K562 (cell line): ENCODE data around the gene ITPR2. TPM values are rescaled to one million over a fixed set of nuclear protein-coding genes. Genes with fewer than 3 reads are reported as not detected.

Experiments
- ARNT ChIP-seq, 2 experiments: fragments of 450-650 bp; IDR thresholded peaks; 2 replicates each; pipeline ENCODE4 v1.6.1; 2016; ENCODE audit warnings: mild to moderate bottlenecking in 1 of 2
- C11orf30 ChIP-seq: fragments of 450-650 bp; IDR thresholded peaks from 2 replicates; pipeline ENCODE4 v1.6.1; 2016; ENCODE audit warnings: low read depth, mild to moderate bottlenecking
- DPF2 ChIP-seq: fragments of 450-650 bp; IDR thresholded peaks from 2 replicates; pipeline ENCODE4 v1.6.1; 2016
- MAFG ChIP-seq: fragments of 450-650 bp; conservative IDR thresholded peaks from 2 replicates; pipeline ENCODE4 v1.6.1; 2016; ENCODE audit warnings: missing genetic modification characterization, missing compliant biosample characterization
- PRDM10 ChIP-seq: fragments of 450-650 bp; IDR thresholded peaks from 2 replicates; pipeline ENCODE4 v1.6.1; 2018; ENCODE audit not compliant: partially characterized antibody
- TCFL5 ChIP-seq: fragments of 250-450 bp; sonication (Bioruptor Pico); conservative IDR thresholded peaks from 2 replicates; pipeline ENCODE4 v1.6.1; 2021; ENCODE audit warnings: mild to moderate bottlenecking, moderate library complexity, matching md5 sums
- XRCC4 ChIP-seq: IDR thresholded peaks from one replicate; pipeline ENCODE4 v1.6.1; 2011; ENCODE audit not compliant: insufficient read depth, insufficient read length; ENCODE audit errors: extremely low read depth
- ZNF175 ChIP-seq: fragments of 200-800 bp; sonication (Bioruptor generic); IDR thresholded peaks from 2 replicates; pipeline ENCODE4 v1.6.1; 2016; ENCODE audit warnings: low read depth, mild to moderate bottlenecking, missing genetic modification characterization, missing compliant biosample characterization
- ZNF3 ChIP-seq: fragments of 250-450 bp; sonication (Bioruptor Pico); IDR thresholded peaks from 2 replicates; pipeline ENCODE4 v1.5.0; 2021; ENCODE audit warnings: mild to moderate bottlenecking, moderate library complexity
- ZNF384 ChIP-seq: IDR thresholded peaks from 2 replicates; pipeline ENCODE4 v1.6.1; 2012; ENCODE audit warnings: low read depth, low read length, improper control_type of control experiment
- polyA plus RNA-seq, 8 experiments: library from polyadenylated mRNA; depleted of rRNA in 4 of 8; stranded (reverse) in 5 of 8; unstranded in 3 of 8; fragments of >200 nt; fragmentation: Nextera tagmentation in 2 of 8; fragmentation: Illumina TruSeq in 1 of 8; extraction: Ambion mirVana in 2 of 8; extraction: Trizol in 1 of 8; gene quantifications; 2 replicates each; pipeline versions ENCODE4 v1.2.1 to v1.2.3, GENCODE V29; 2011 to 2014; ENCODE audit warnings: inconsistent platforms in 1 of 8, missing spikeins in 1 of 8
- total RNA-seq, 7 experiments: library from RNA; depleted of rRNA in 6 of 7; stranded (reverse); fragments of >200 nt in 6 of 7; fragmentation: Illumina TruSeq in 2 of 7; extraction: Trizol in 2 of 7; gene quantifications; 2 replicates each; pipeline versions ENCODE4 v1.2.1 to v1.2.3, GENCODE V29; 2011 to 2021; ENCODE audit warnings: low replicate concordance in 1 of 7

Gene ITPR2
- total and polyA plus RNA-seq, 9 of the 15 experiments (the other 6 are each of a cell fraction or from before 2014, with no cell fraction given) = 0.21 to 3.3 (median 0.95) TPM

- TF ChIP-seq PRDM10 (peak; percentile 85), DPF2 (peak; percentile 50; the same call in 1 of the 2 replicates), ZNF3 (CRISPR knock-in tag) (no peak), XRCC4 (no peak), TCFL5 (no peak), MAFG (tag) (peak; percentile 43; the same call in 1 of the 2 replicates), C11orf30 (peak; percentile 37; the same call in 1 of the 2 replicates), ZNF175 (CRISPR knock-in tag) (0 out of 2 replicates have a peak, but pooled peaks have one; percentile 48), ZNF384 (no peak), ARNT (IDR thresholded peaks at IDR 0.05) (no peak)
These were observed 534.0 kb downstream of the ITPR2 start (continued) for GRCh38 chr12:26298785-26299621.
